H1 (cell line): ENCODE data around the gene TBX2. TPM values are rescaled to one million over a fixed set of nuclear protein-coding genes. Genes with fewer than 3 reads are reported as not detected.
A peak's percentile ranks its signal among the peaks of the same experiment; 100 is the strongest.

Experiments used
- CTCF ChIA-PET: fragments of 300-600 bp; sonication (Branson Sonifier 250); formaldehyde crosslinking; loops from one replicate; lab custom pipeline; 2021; ENCODE audit not compliant: partially characterized antibody; lab: Charles Lee
- POLR2A ChIA-PET: fragments of 300-600 bp; sonication (Branson Sonifier 250); formaldehyde crosslinking; loops from one replicate; lab custom pipeline; 2021; ENCODE audit warnings: inconsistent platforms; ENCODE audit not compliant: partially characterized antibody; lab: Charles Lee
- DNase-seq, 2 experiments: peaks; one replicate each; pipeline versions ENCODE4 v3.0.0 to v3.0.0-alpha.2; 2010 to 2022; ENCODE audit warnings: low spot score in 2 of 2, low read depth in 1 of 2, mixed read lengths in 1 of 2
- FAIRE-seq: peaks from 2 replicates; lab custom pipeline; 2011; peaks lifted over from hg19 to GRCh38; lab: Jason Lieb, UNC
- H2AFZ ChIP-seq: 2 replicates; pipeline ENCODE4 v1.8.1; 2012; ENCODE audit warnings: low read length, inconsistent platforms
- H2AK5ac ChIP-seq: 2 replicates; pipeline ENCODE4 v1.6.1; 2013; ENCODE audit warnings: low read depth, low read length
- H2BK120ac ChIP-seq: replicated peaks from 2 replicates; pipeline ENCODE3; 2013; ENCODE audit warnings: low read depth, low read length, inconsistent platforms
- H2BK12ac ChIP-seq: 2 replicates; pipeline ENCODE4 v1.6.1; 2013; ENCODE audit warnings: low read depth, low read length
- H2BK15ac ChIP-seq: 2 replicates; pipeline ENCODE4 v1.6.1; 2013; ENCODE audit warnings: low read length
- H2BK20ac ChIP-seq: 2 replicates; pipeline ENCODE4 v1.6.1; 2013; ENCODE audit warnings: low read length
- H2BK5ac ChIP-seq: 2 replicates; pipeline ENCODE4 v1.6.1; 2013; ENCODE audit warnings: low read depth, low read length
- H3K14ac ChIP-seq: 2 replicates; pipeline ENCODE4 v1.6.1; 2013; ENCODE audit warnings: inconsistent platforms; ENCODE audit not compliant: insufficient read length
- H3K18ac ChIP-seq: 2 replicates; pipeline ENCODE4 v1.6.1; 2013; ENCODE audit warnings: low read length; ENCODE audit errors: extremely low read depth
- H3K23ac ChIP-seq: 2 replicates; pipeline ENCODE4 v1.6.1; 2013; ENCODE audit warnings: inconsistent platforms; ENCODE audit not compliant: insufficient read length
- H3K23me2 ChIP-seq: 2 replicates; pipeline ENCODE4 v1.6.1; 2013; ENCODE audit warnings: low read depth, low read length
- H3K27ac ChIP-seq: 2 replicates; pipeline ENCODE4 v1.6.1; 2011; ENCODE audit warnings: low read depth, low read length, inconsistent platforms
- H3K27me3 ChIP-seq, 4 experiments: replicated peaks in 1 of 4; 1 replicate in 1 of 4; 2 replicates in 3 of 4; pipeline versions ENCODE4 v1.6.1 to v1.8.1; 2011 to 2013; ENCODE audit warnings: low read length in 3 of 4, mild to moderate bottlenecking in 3 of 4, inconsistent platforms in 2 of 4, mixed read lengths in 2 of 4, moderate library complexity in 1 of 4; ENCODE audit not compliant: control insufficient read depth in 3 of 4, insufficient read depth in 3 of 4; ENCODE audit errors: extremely low read depth in 1 of 4
- H3K36me3 ChIP-seq, 4 experiments: 2 replicates each; pipeline versions ENCODE4 v1.6.1 to v1.8.1; 2011 to 2013; ENCODE audit warnings: mild to moderate bottlenecking in 4 of 4, low read length in 3 of 4, moderate library complexity in 2 of 4, control low read depth in 1 of 4, inconsistent platforms in 1 of 4; ENCODE audit not compliant: insufficient read depth in 4 of 4, control insufficient read depth in 2 of 4
- H3K4ac ChIP-seq: replicated peaks from 2 replicates; pipeline ENCODE3; 2013; ENCODE audit warnings: low read length, low read depth, mixed read lengths, inconsistent platforms; ENCODE audit not compliant: insufficient read length
- H3K4me1 ChIP-seq, 4 experiments: replicated peaks in 1 of 4; 1 replicate in 1 of 4; 2 replicates in 3 of 4; pipeline versions ENCODE4 v1.6.1 to v1.8.1; 2011 to 2013; ENCODE audit warnings: low read length in 3 of 4, inconsistent platforms in 2 of 4, mixed read lengths in 1 of 4; ENCODE audit not compliant: insufficient read depth in 4 of 4, control insufficient read depth in 3 of 4
- H3K4me2 ChIP-seq, 2 experiments: 2 replicates each; pipeline versions ENCODE4 v1.6.1 to v1.8.1; 2011 to 2013; ENCODE audit warnings: low read depth in 2 of 2, low read length in 2 of 2, control low read depth in 1 of 2, inconsistent platforms in 1 of 2, mild to moderate bottlenecking in 1 of 2; ENCODE audit not compliant: insufficient read depth in 1 of 2
- H3K4me3 ChIP-seq, 4 experiments: fragments of 200-600, 300-600 bp in 1 of 4; sonication (generic), shearing (Covaris generic), sonication (Bioruptor Twin) in 1 of 4; 2 replicates each; pipeline versions ENCODE4 v1.5.1 to v1.8.1; 2011 to 2016; ENCODE audit warnings: low read length in 4 of 4, low read depth in 3 of 4, control low read depth in 2 of 4, inconsistent platforms in 2 of 4, mild to moderate bottlenecking in 2 of 4, mixed read lengths in 1 of 4, moderate library complexity in 1 of 4; ENCODE audit not compliant: insufficient read depth in 2 of 4; ENCODE audit errors: extremely low read depth in 1 of 4
- H3K56ac ChIP-seq: replicated peaks from 2 replicates; pipeline ENCODE3; 2013; ENCODE audit warnings: low read depth, mild to moderate bottlenecking, mixed read lengths, low read length, inconsistent platforms; ENCODE audit not compliant: insufficient read length
- H3K79me1 ChIP-seq: 2 replicates; pipeline ENCODE4 v1.6.1; 2013; ENCODE audit warnings: low read depth, low read length, control low read depth
- H3K79me2 ChIP-seq, 2 experiments: 2 replicates each; pipeline versions ENCODE4 v1.6.1 to v1.8.1; 2012 to 2013; ENCODE audit warnings: low read length in 2 of 2, mild to moderate bottlenecking in 2 of 2, inconsistent platforms in 1 of 2; ENCODE audit not compliant: insufficient read depth in 2 of 2, control insufficient read depth in 1 of 2
- H3K9ac ChIP-seq, 4 experiments: replicated peaks in 1 of 4; 1 replicate in 1 of 4; 2 replicates in 3 of 4; pipeline versions ENCODE4 v1.6.1 to v1.8.1; 2011 to 2013; ENCODE audit warnings: low read depth in 3 of 4, low read length in 3 of 4, control low read depth in 2 of 4, mild to moderate bottlenecking in 2 of 4, moderate library complexity in 2 of 4, inconsistent platforms in 1 of 4; ENCODE audit errors: extremely low read depth in 1 of 4
- H3K9me3 ChIP-seq, 2 experiments: 2 replicates each; pipeline versions ENCODE4 v1.6.1 to v1.8.1; 2012 to 2013; ENCODE audit warnings: mild to moderate bottlenecking in 2 of 2, moderate library complexity in 2 of 2, control low read depth in 1 of 2, inconsistent platforms in 1 of 2, low read depth in 1 of 2, low read length in 1 of 2, mixed read lengths in 1 of 2; ENCODE audit not compliant: insufficient read depth in 2 of 2
- H4K20me1 ChIP-seq, 2 experiments: replicated peaks in 1 of 2; 2 replicates each; pipeline versions ENCODE3 to v1.8.1; 2011 to 2013; ENCODE audit warnings: inconsistent platforms in 2 of 2, low read length in 2 of 2, mild to moderate bottlenecking in 1 of 2; ENCODE audit not compliant: insufficient read depth in 2 of 2, control insufficient read depth in 1 of 2
- H4K5ac ChIP-seq: 2 replicates; pipeline ENCODE4 v1.6.1; 2013; ENCODE audit warnings: low read length, low read depth, mixed read lengths, inconsistent platforms; ENCODE audit not compliant: insufficient read length
- H4K8ac ChIP-seq: 2 replicates; pipeline ENCODE4 v1.8.0; 2013; ENCODE audit warnings: mild to moderate bottlenecking, moderate library complexity, low read length, inconsistent platforms; ENCODE audit not compliant: insufficient read depth; ENCODE audit errors: extremely low read depth
- H4K91ac ChIP-seq: replicated peaks from 2 replicates; pipeline ENCODE3; 2013; ENCODE audit warnings: low read length, mixed read lengths, inconsistent platforms; ENCODE audit not compliant: insufficient read length
- CREB1 ChIP-seq: IDR thresholded peaks from 2 replicates; pipeline ENCODE4 v1.6.1; 2012; ENCODE audit warnings: inconsistent platforms
- POLR2A ChIP-seq, 2 experiments: IDR thresholded peaks; 1 replicate in 1 of 2; 2 replicates in 1 of 2; pipeline ENCODE4 v1.6.1; 2011; ENCODE audit warnings: low read depth in 2 of 2, low read length in 2 of 2, mild to moderate bottlenecking in 2 of 2; ENCODE audit errors: control extremely low read depth in 1 of 2
- RNF2 ChIP-seq: fragments of 200-900, 300-1000 bp; sonication (generic); IDR thresholded peaks from 2 replicates; pipeline ENCODE4 v1.7.1; 2016; ENCODE audit warnings: borderline replicate concordance, low read depth, mild to moderate bottlenecking, antibody characterized with exemption, low read length; ENCODE audit not compliant: poor library complexity, severe bottlenecking; ENCODE audit errors: missing control alignments
- WGBS, 2 experiments: shearing (Covaris generic) in 1 of 2; methylation state at CpG; one replicate each; pipeline versions ENCODE4 v1.1.6 to v1.1.7; 2013 to 2015; ENCODE audit warnings: low lambda C conversion rate in 2 of 2, mixed read lengths in 2 of 2, inconsistent platforms in 1 of 2, low coverage in 1 of 2, missing lambda C conversion rate in 1 of 2; ENCODE audit not compliant: insufficient replicate concordance in 2 of 2, insufficient coverage in 1 of 2, insufficient read length in 1 of 2; ENCODE audit errors: extremely low coverage in 1 of 2, missing lambda C conversion rate in 1 of 2; 5-methylcytosine and 5-hydroxymethylcytosine counted together
- polyA plus RNA-seq, 7 experiments: library from polyadenylated mRNA; depleted of rRNA in 3 of 7; stranded (reverse) in 5 of 7; unstranded in 2 of 7; fragments of >200 nt in 5 of 7; fragments of 200-250 nt in 2 of 7; gene quantifications; 1 replicate in 5 of 7; 2 replicates in 1 of 7; 4 replicates in 1 of 7; pipeline versions ENCODE4 v1.2.1 to v1.2.3, GENCODE V29; 2011 to 2013; ENCODE audit warnings: missing spikeins in 2 of 7, mixed read lengths in 2 of 7
- total RNA-seq: library from RNA; stranded (reverse); fragmentation: NEBNext Ultra II Directional; extraction: Animal tissue kit (Norgen Biotek cat#: 25700); gene quantifications from 2 replicates; pipeline ENCODE4 v1.2.1, GENCODE V29; 2021

Gene TBX2
- total and polyA plus RNA-seq, 2 of the 8 experiments (the other 6 are each of a cell fraction or from before 2014, with no cell fraction given): not detected

DNA sequence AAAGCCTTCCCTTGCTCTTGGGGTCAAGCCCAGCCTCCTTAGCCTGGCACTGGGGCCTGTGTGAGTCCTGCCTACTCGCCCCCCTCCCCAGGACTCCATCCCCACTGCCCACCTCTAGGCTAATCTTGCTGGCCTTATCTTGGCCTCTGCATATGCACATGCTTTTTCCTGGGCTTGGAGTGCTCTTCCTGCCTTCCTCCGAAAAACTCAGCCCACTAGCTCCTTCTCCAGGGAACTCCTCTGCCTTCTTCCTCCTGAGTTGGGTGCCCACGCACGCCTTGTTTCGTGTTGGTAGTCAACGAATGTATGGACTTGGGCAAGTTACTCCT is 16.5 kb downstream of the TBX2 start:
- Histone ChIP-seq H4K8ac (no peak overlapping the region), H2BK12ac (peak overlapping the region; percentile 60; the same call in 1 of the 2 replicates), H3K4me1 (peaks cover 0 to 11% (median 4%) of the 10 kb centered on the region in 4 experiments; a peak in 4 of 7 replicates), H3K27me3 (peaks cover 6 to 58% (median 51%) of the 10 kb centered on the region in 4 experiments), H4K20me1 (no peaks in the 10 kb centered on the region), H3K14ac (no peak overlapping the region), H3K9ac (no peak overlapping the region), H3K23ac (no peak overlapping the region), H2BK120ac (no peak overlapping the region), H2BK15ac (peak overlapping the region; percentile 81; the same call in 1 of the 2 replicates), H3K18ac (peak overlapping the region; percentile 32; the same call in 1 of the 2 replicates), H3K27ac (no peak overlapping the region), H3K79me1 (no peaks in the 10 kb centered on the region), H3K79me2 (no peaks in the 10 kb centered on the region), H3K23me2 (peaks cover 18% of the 10 kb centered on the region), H2BK20ac (no peak overlapping the region), H2AFZ (no peak overlapping the region), H3K36me3 (no peaks in the 10 kb centered on the region), H4K91ac (no peak overlapping the region), H3K4ac (no peak overlapping the region), H3K56ac (no peak overlapping the region), H3K4me3 (peak overlapping the region in 1 of 4 experiments; percentile 56; a peak in 2 of 8 replicates), H3K4me2 (peak overlapping the region; percentile 52 to 86), H2AK5ac (0 out of 2 replicates have a peak overlapping the region, but pooled peaks have one; percentile 19), H2BK5ac (0 out of 2 replicates have a peak overlapping the region, but pooled peaks have one; percentile 35), H3K9me3 (no peaks in the 10 kb centered on the region), H4K5ac (no peak overlapping the region)
- CTCF ChIA-PET: interaction anchor here (1.2 to 8.8 kb wide), 7 partner anchors 10 to 158 kb away, joined by 3 to 108 read pairs (median 9); partner anchors contain the start of gene TBX4
- POLR2A ChIA-PET: interaction anchor here (0.6 kb wide), 1 partner anchor 31 kb away, joined by 3 read pairs; no protein-coding TSS in a partner anchor
- TF ChIP-seq CREB1 (no peak), RNF2 (peak; percentile 22), POLR2A (IDR thresholded peaks at IDR 0.05; ENCODE audit: control extremely low read depth in 1 of 2, low read depth in 2 of 2, low read length in 2 of 2) (no peak)
- FAIRE-seq (no peak), DNase-seq (no peak)
- 78% methylated on average over 6 of the region's 6 CpGs; no CpG with 5 or more reads in 1 of the 2 experiments for WGBS, 2 experiments
